H9 (cell line): ENCODE measurements around the gene LARGE1. TPM values are rescaled to one million over a fixed set of nuclear protein-coding genes. Genes with fewer than 3 reads are reported as not detected.

Experiments
- DNase-seq: peaks from one replicate; pipeline ENCODE4 v3.0.0-alpha.2; 2017
- H2AFZ ChIP-seq: one replicate; pipeline ENCODE4 v1.6.1; 2013; ENCODE audit warnings: mild to moderate bottlenecking, low read length, control low read depth, moderate library complexity
- H2AK5ac ChIP-seq: 2 replicates; pipeline ENCODE4 v1.6.1; 2013; ENCODE audit warnings: low read length, control low read depth, mixed read lengths; ENCODE audit not compliant: insufficient read length
- H2BK120ac ChIP-seq: one replicate; pipeline ENCODE4 v1.6.1; 2013; ENCODE audit warnings: low read depth, mild to moderate bottlenecking, low read length, control low read depth, inconsistent platforms; ENCODE audit not compliant: poor library complexity, severe bottlenecking
- H2BK12ac ChIP-seq: 2 replicates; pipeline ENCODE4 v1.6.1; 2013; ENCODE audit warnings: low read length, control low read depth, mixed read lengths, low read depth; ENCODE audit not compliant: insufficient read length
- H2BK15ac ChIP-seq: 2 replicates; pipeline ENCODE4 v1.6.1; 2013; ENCODE audit warnings: low read depth, low read length, control low read depth
- H2BK20ac ChIP-seq: one replicate; pipeline ENCODE4 v1.6.1; 2013; ENCODE audit warnings: low read depth, mild to moderate bottlenecking, low read length, control low read depth, inconsistent platforms; ENCODE audit not compliant: poor library complexity, severe bottlenecking
- H2BK5ac ChIP-seq: 2 replicates; pipeline ENCODE4 v1.6.1; 2013; ENCODE audit warnings: low read length, control low read depth, mixed read lengths; ENCODE audit not compliant: insufficient read length
- H3K14ac ChIP-seq: 2 replicates; pipeline ENCODE4 v1.6.1; 2013; ENCODE audit warnings: low read length, control low read depth; ENCODE audit not compliant: insufficient read depth
- H3K18ac ChIP-seq: 2 replicates; pipeline ENCODE4 v1.6.1; 2013; ENCODE audit warnings: low read depth, mild to moderate bottlenecking, mixed read lengths, low read length, control low read depth; ENCODE audit not compliant: insufficient read length
- H3K23ac ChIP-seq: 2 replicates; pipeline ENCODE4 v1.6.1; 2013; ENCODE audit warnings: low read length, control low read depth, mixed read lengths, low read depth; ENCODE audit not compliant: insufficient read length
- H3K23me2 ChIP-seq: 2 replicates; pipeline ENCODE4 v1.6.1; 2013; ENCODE audit warnings: low read depth, mild to moderate bottlenecking, mixed read lengths, low read length, control low read depth; ENCODE audit not compliant: insufficient read length, poor library complexity, severe bottlenecking
- H3K27ac ChIP-seq: 2 replicates; pipeline ENCODE4 v1.5.1; 2013; ENCODE audit warnings: low read length, control low read depth, mixed read lengths, low read depth; ENCODE audit not compliant: insufficient read length
- H3K27me3 ChIP-seq: 2 replicates; pipeline ENCODE4 v1.6.1; 2013; ENCODE audit warnings: low read length, control low read depth, inconsistent platforms; ENCODE audit not compliant: insufficient read depth
- H3K4ac ChIP-seq: 2 replicates; pipeline ENCODE4 v1.6.1; 2013; ENCODE audit warnings: low read depth, mild to moderate bottlenecking, control low read depth, inconsistent platforms, low read length, moderate library complexity
- H3K4me1 ChIP-seq: 2 replicates; pipeline ENCODE4 v1.6.1; 2013; ENCODE audit warnings: low read length, control low read depth, inconsistent platforms; ENCODE audit not compliant: insufficient read depth
- H3K4me2 ChIP-seq: 2 replicates; pipeline ENCODE4 v1.6.1; 2013; ENCODE audit warnings: low read length, control low read depth, mixed read lengths; ENCODE audit not compliant: insufficient read length, insufficient read depth
- H3K56ac ChIP-seq: 2 replicates; pipeline ENCODE4 v1.6.1; 2013; ENCODE audit warnings: low read depth, mild to moderate bottlenecking, mixed read lengths, low read length, control low read depth; ENCODE audit not compliant: insufficient read length
- H3K79me1 ChIP-seq: 2 replicates; pipeline ENCODE4 v1.6.1; 2013; ENCODE audit warnings: low read depth, mild to moderate bottlenecking, moderate library complexity, low read length, control low read depth, inconsistent platforms; ENCODE audit not compliant: insufficient read depth, poor library complexity, severe bottlenecking
- H3K79me2 ChIP-seq: 2 replicates; pipeline ENCODE4 v1.6.1; 2013; ENCODE audit warnings: low read length, control low read depth, inconsistent platforms; ENCODE audit not compliant: insufficient read depth
- H3K9ac ChIP-seq: 2 replicates; pipeline ENCODE4 v1.6.1; 2013; ENCODE audit warnings: low read length, control low read depth, mixed read lengths; ENCODE audit not compliant: insufficient read length; ENCODE audit errors: extremely low read depth
- H3K9me3 ChIP-seq: one replicate; pipeline ENCODE4 v1.6.1; 2013; ENCODE audit warnings: low read depth, low read length, inconsistent platforms; ENCODE audit not compliant: control insufficient read depth
- H3T11ph ChIP-seq: one replicate; pipeline ENCODE4 v1.6.1; 2013; ENCODE audit warnings: mild to moderate bottlenecking, low read length, control low read depth, inconsistent platforms
- H4K20me1 ChIP-seq: one replicate; pipeline ENCODE4 v1.6.1; 2013; ENCODE audit not compliant: control insufficient read depth, insufficient read length, insufficient read depth
- H4K5ac ChIP-seq: 2 replicates; pipeline ENCODE4 v1.6.1; 2013; ENCODE audit warnings: low read depth, mild to moderate bottlenecking, mixed read lengths, low read length, control low read depth; ENCODE audit not compliant: insufficient read length
- H4K8ac ChIP-seq: replicated peaks from 2 replicates; pipeline ENCODE4 v1.6.1; 2013; ENCODE audit warnings: low read length, control low read depth, mixed read lengths, low read depth; ENCODE audit not compliant: insufficient read length
- H4K91ac ChIP-seq: 2 replicates; pipeline ENCODE4 v1.6.1; 2013; ENCODE audit warnings: low read depth, mild to moderate bottlenecking, moderate library complexity, mixed read lengths, low read length, control low read depth; ENCODE audit not compliant: insufficient read length
- H3K27ac Mint-ChIP-seq, 3 experiments: 2 replicates in 2 of 3; 3 replicates in 1 of 3; pipeline ENCODE4 v1.8.0; 2020 to 2021; ENCODE audit warnings: mixed read lengths in 3 of 3, mild to moderate bottlenecking in 1 of 3, moderate library complexity in 1 of 3
- H3K27me3 Mint-ChIP-seq: 2 replicates; pipeline ENCODE4 v1.8.0; 2021; ENCODE audit warnings: low read depth, mild to moderate bottlenecking, moderate library complexity, mixed read lengths
- H3K36me3 Mint-ChIP-seq, 3 experiments: 2 replicates in 2 of 3; 3 replicates in 1 of 3; pipeline ENCODE4 v1.8.0; 2020 to 2021; ENCODE audit warnings: low read depth in 3 of 3, mixed read lengths in 3 of 3; ENCODE audit not compliant: insufficient read depth in 1 of 3
- H3K4me1 Mint-ChIP-seq, 2 experiments: 2 replicates each; pipeline ENCODE4 v1.8.0; 2020; ENCODE audit warnings: mixed read lengths in 2 of 2
- H3K4me3 Mint-ChIP-seq, 2 experiments: 2 replicates in 1 of 2; 3 replicates in 1 of 2; pipeline ENCODE4 v1.8.0; 2020 to 2021; ENCODE audit warnings: mild to moderate bottlenecking in 2 of 2, mixed read lengths in 2 of 2, moderate library complexity in 1 of 2
- H3K9me3 Mint-ChIP-seq, 2 experiments: 2 replicates in 1 of 2; 3 replicates in 1 of 2; pipeline ENCODE4 v1.8.0; 2020; ENCODE audit warnings: mild to moderate bottlenecking in 2 of 2, mixed read lengths in 2 of 2, moderate library complexity in 1 of 2
- WGBS: extraction: QIAGEN DNeasy Blood & Tissue Kit; methylation state at CpG from one replicate; pipeline ENCODE4 v1.1.7; 2013; ENCODE audit warnings: missing lambda C conversion rate, low lambda C conversion rate, mixed read lengths; ENCODE audit not compliant: insufficient read length; ENCODE audit errors: extremely low coverage; 5-methylcytosine and 5-hydroxymethylcytosine counted together
- total RNA-seq: library from RNA; stranded (reverse); gene quantifications from 2 replicates; pipeline ENCODE4 v1.2.1, GENCODE V29; 2021
- TF ChIP-seq, protein P1 (sequence below): fragments of 200-600 bp; sonication (generic); conservative IDR thresholded peaks from 3 replicates; pipeline ENCODE4 v1.8.0; 2021; ENCODE audit warnings: antibody characterized with exemption, mild to moderate bottlenecking

Gene LARGE1
- total RNA-seq, 1 experiment from 2014 or later = 43.5 TPM

DNA sequence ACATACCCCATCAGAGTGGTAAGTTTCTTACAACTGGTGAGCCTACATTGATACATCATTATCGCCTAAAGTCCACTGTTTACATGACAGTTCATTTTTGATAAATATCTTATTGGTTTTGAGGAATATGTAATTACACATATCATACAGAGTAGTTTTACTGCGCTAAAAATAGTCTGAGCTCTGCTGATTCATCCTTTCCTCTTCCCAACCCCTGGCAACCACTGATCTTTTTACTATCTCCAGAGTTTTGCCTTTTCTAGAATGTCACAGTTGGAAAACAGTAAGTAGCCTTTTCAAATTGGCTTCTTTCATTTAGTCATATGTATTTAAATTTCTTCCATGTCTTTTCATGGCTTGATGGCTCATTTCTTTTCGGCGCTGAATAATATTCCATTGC lies 112.8 kb downstream of the LARGE1 start:
- no peak overlapping the region for H3K18ac ChIP-seq
- Mint-ChIP-seq H3K27me3 (no peaks in the 10 kb centered on the region), H3K27ac (no peak overlapping the region), H3K9me3 (peaks cover 0 to 2% of the 10 kb centered on the region in 2 experiments; a peak in 1 of 5 replicates), H3K4me3 (no peak overlapping the region), H3K36me3 (peaks cover 0 to 5% (median 0%) of the 10 kb centered on the region in 3 experiments; a peak in 3 of 7 replicates), H3K4me1 (peaks cover 44 to 47% of the 10 kb centered on the region in 2 experiments)
- WGBS = no CpG with 5 or more reads among the region's 4 CpGs
- no peak overlapping the region for H3K27ac ChIP-seq
- no peaks in the 10 kb centered on the region for H4K20me1 ChIP-seq
- peaks cover 12% of the 10 kb centered on the region for H3K79me1 ChIP-seq
- no peak overlapping the region for H2AFZ ChIP-seq
- DNase-seq = no peak
- H3K23ac ChIP-seq = no peak overlapping the region
- H2AK5ac ChIP-seq = no peak overlapping the region
- H3K79me2 ChIP-seq = peaks cover 37% of the 10 kb centered on the region; the same call in 1 of the 2 replicates
- H4K91ac ChIP-seq = no peak overlapping the region
- H3K23me2 ChIP-seq = no peaks in the 10 kb centered on the region
- H3K9ac ChIP-seq = no peak overlapping the region
- no peak overlapping the region for H3K56ac ChIP-seq
- no peak overlapping the region for H2BK12ac ChIP-seq
- no peak overlapping the region for H4K5ac ChIP-seq
- H2BK15ac ChIP-seq = no peak overlapping the region
- H2BK120ac ChIP-seq = no peak overlapping the region
- H2BK20ac ChIP-seq = no peak overlapping the region
- H4K8ac ChIP-seq = no peak overlapping the region
- peaks cover 14% of the 10 kb centered on the region for H3K4me1 ChIP-seq
- no peak overlapping the region for H3K4me2 ChIP-seq
- H3K4ac ChIP-seq = no peak overlapping the region
- H3K27me3 ChIP-seq = no peaks in the 10 kb centered on the region
- TF ChIP-seq, protein P1, sequence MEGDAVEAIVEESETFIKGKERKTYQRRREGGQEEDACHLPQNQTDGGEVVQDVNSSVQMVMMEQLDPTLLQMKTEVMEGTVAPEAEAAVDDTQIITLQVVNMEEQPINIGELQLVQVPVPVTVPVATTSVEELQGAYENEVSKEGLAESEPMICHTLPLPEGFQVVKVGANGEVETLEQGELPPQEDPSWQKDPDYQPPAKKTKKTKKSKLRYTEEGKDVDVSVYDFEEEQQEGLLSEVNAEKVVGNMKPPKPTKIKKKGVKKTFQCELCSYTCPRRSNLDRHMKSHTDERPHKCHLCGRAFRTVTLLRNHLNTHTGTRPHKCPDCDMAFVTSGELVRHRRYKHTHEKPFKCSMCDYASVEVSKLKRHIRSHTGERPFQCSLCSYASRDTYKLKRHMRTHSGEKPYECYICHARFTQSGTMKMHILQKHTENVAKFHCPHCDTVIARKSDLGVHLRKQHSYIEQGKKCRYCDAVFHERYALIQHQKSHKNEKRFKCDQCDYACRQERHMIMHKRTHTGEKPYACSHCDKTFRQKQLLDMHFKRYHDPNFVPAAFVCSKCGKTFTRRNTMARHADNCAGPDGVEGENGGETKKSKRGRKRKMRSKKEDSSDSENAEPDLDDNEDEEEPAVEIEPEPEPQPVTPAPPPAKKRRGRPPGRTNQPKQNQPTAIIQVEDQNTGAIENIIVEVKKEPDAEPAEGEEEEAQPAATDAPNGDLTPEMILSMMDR = no peak
- no peak overlapping the region for H3T11ph ChIP-seq
- H3K9me3 ChIP-seq = no peaks in the 10 kb centered on the region
- H3K14ac ChIP-seq = no peak overlapping the region
- H2BK5ac ChIP-seq = no peak overlapping the region
